ENCODE measurements around the gene CPD. TPM values are rescaled to one million over a fixed set of nuclear protein-coding genes. Genes with fewer than 3 reads are reported as not detected.
A peak's percentile ranks its signal among the peaks of the same experiment; 100 is the strongest.
"Not testable (repeated sequence)": the region's sequence is repeated elsewhere in the genome, so short reads cannot be mapped to it uniquely, and the experiment has no call there.

The CPD gene
- total RNA-seq, 1 experiment from 2014 or later: 43.6 TPM

GRCh38 chr17:30410627-30411026 is 31.9 kb downstream of the CPD start:
- H3K36me3 ChIP-seq: not testable (repeated sequence)

GRCh38 chr17:30412008-30412496 is 33.3 kb downstream of the CPD start:
- not testable (repeated sequence) for H3K4me1 ChIP-seq (replicated peaks); H3K9me3 ChIP-seq (replicated peaks); DNase-seq (ENCODE audit: low read depth in 1 of 2, low spot score in 2 of 2); H3K27me3 ChIP-seq (replicated peaks); H3K27ac ChIP-seq; H3K36me3 ChIP-seq; H3K4me3 ChIP-seq

More at GRCh38 chr17:30410627-30411026, 31.9 kb downstream of the CPD start:
- H3K27ac ChIP-seq; DNase-seq (ENCODE audit: low read depth in 1 of 2, low spot score in 2 of 2); H3K4me1 ChIP-seq (replicated peaks); H3K27me3 ChIP-seq (replicated peaks); H3K9me3 ChIP-seq (replicated peaks); H3K4me3 ChIP-seq: not testable (repeated sequence)

- H3K27ac ChIP-seq: no peak overlapping the region
- DNase-seq (ENCODE audit: low read depth in 1 of 2, low spot score in 2 of 2): no peak
- no peak overlapping the region for H3K4me3 ChIP-seq
- no peaks in the 10 kb centered on the region for H3K27me3 ChIP-seq (replicated peaks)
- no peaks in the 10 kb centered on the region for H3K9me3 ChIP-seq (replicated peaks)
- no peaks in the 10 kb centered on the region for H3K4me1 ChIP-seq (replicated peaks)
- H3K36me3 ChIP-seq: no peaks in the 10 kb centered on the region
These were observed 34.4 kb downstream of the CPD start for GRCh38 chr17:30413109-30413508.

GRCh38 chr17:30414486-30414885 is 35.8 kb downstream of the CPD start:
- DNase-seq (ENCODE audit: low read depth in 1 of 2, low spot score in 2 of 2): no peak

GRCh38 chr17:30415491-30415890 is 36.8 kb downstream of the CPD start:
- no peaks in the 10 kb centered on the region for H3K4me1 ChIP-seq (replicated peaks)
- H3K4me3 ChIP-seq: no peak overlapping the region
- H3K9me3 ChIP-seq (replicated peaks): no peaks in the 10 kb centered on the region
- H3K36me3 ChIP-seq: no peaks in the 10 kb centered on the region
- no peaks in the 10 kb centered on the region for H3K27me3 ChIP-seq (replicated peaks)
- no peak for DNase-seq (ENCODE audit: low read depth in 1 of 2, low spot score in 2 of 2)
- H3K27ac ChIP-seq: no peak overlapping the region

More at GRCh38 chr17:30414486-30414885, 35.8 kb downstream of the CPD start:
- Histone ChIP-seq H3K9me3 (replicated peaks) (no peaks in the 10 kb centered on the region), H3K4me3 (no peak overlapping the region), H3K27ac (no peak overlapping the region), H3K36me3 (no peaks in the 10 kb centered on the region), H3K4me1 (replicated peaks) (no peaks in the 10 kb centered on the region), H3K27me3 (replicated peaks) (no peaks in the 10 kb centered on the region)

GRCh38 chr17:30418070-30418469 is 39.3 kb downstream of the CPD start:
- not testable (repeated sequence) for DNase-seq (ENCODE audit: low read depth in 1 of 2, low spot score in 2 of 2); H3K4me3 ChIP-seq; H3K36me3 ChIP-seq; H3K27ac ChIP-seq; H3K27me3 ChIP-seq (replicated peaks); H3K4me1 ChIP-seq (replicated peaks); H3K9me3 ChIP-seq (replicated peaks)

GRCh38 chr17:30421592-30421991 is 42.9 kb downstream of the CPD start:
- Histone ChIP-seq H3K27ac (no peak overlapping the region), H3K27me3 (replicated peaks) (no peaks in the 10 kb centered on the region), H3K4me3 (no peak overlapping the region), H3K36me3 (peaks cover 21% of the 10 kb centered on the region; the same call in 1 of the 2 replicates), H3K4me1 (replicated peaks) (no peaks in the 10 kb centered on the region), H3K9me3 (replicated peaks) (no peaks in the 10 kb centered on the region)
- no peak for DNase-seq (ENCODE audit: low read depth in 1 of 2, low spot score in 2 of 2)

- DNase-seq (ENCODE audit: low read depth in 1 of 2, low spot score in 2 of 2): no peak
- Histone ChIP-seq H3K4me1 (replicated peaks) (no peaks in the 10 kb centered on the region), H3K27me3 (replicated peaks) (no peaks in the 10 kb centered on the region), H3K27ac (no peak overlapping the region), H3K4me3 (no peak overlapping the region), H3K9me3 (replicated peaks) (no peaks in the 10 kb centered on the region), H3K36me3 (peaks cover 21% of the 10 kb centered on the region; the same call in 1 of the 2 replicates)
These were observed 43.4 kb downstream of the CPD start for GRCh38 chr17:30422171-30422570.

- Histone ChIP-seq H3K27ac (no peak overlapping the region), H3K4me3 (no peak overlapping the region), H3K9me3 (replicated peaks) (no peaks in the 10 kb centered on the region), H3K36me3 (peaks cover 24% of the 10 kb centered on the region), H3K4me1 (replicated peaks) (no peaks in the 10 kb centered on the region), H3K27me3 (replicated peaks) (no peaks in the 10 kb centered on the region)
- no peak for DNase-seq (ENCODE audit: low read depth in 1 of 2, low spot score in 2 of 2)
These were observed 45.7 kb downstream of the CPD start for GRCh38 chr17:30424471-30424870.

GRCh38 chr17:30426292-30426691 is 47.6 kb downstream of the CPD start:
- Histone ChIP-seq H3K27me3 (replicated peaks) (no peaks in the 10 kb centered on the region), H3K36me3 (peaks cover 24% of the 10 kb centered on the region), H3K27ac (no peak overlapping the region), H3K4me1 (replicated peaks) (no peaks in the 10 kb centered on the region), H3K4me3 (no peak overlapping the region), H3K9me3 (replicated peaks) (no peaks in the 10 kb centered on the region)
- no peak for DNase-seq (ENCODE audit: low read depth in 1 of 2, low spot score in 2 of 2)

GRCh38 chr17:30427611-30428010 is 48.9 kb downstream of the CPD start:
- no peak overlapping the region for H3K4me3 ChIP-seq
- no peaks in the 10 kb centered on the region for H3K4me1 ChIP-seq (replicated peaks)
- no peak for DNase-seq (ENCODE audit: low read depth in 1 of 2, low spot score in 2 of 2)
- H3K27me3 ChIP-seq (replicated peaks): no peaks in the 10 kb centered on the region
- H3K9me3 ChIP-seq (replicated peaks): no peaks in the 10 kb centered on the region
- peaks cover 19% of the 10 kb centered on the region for H3K36me3 ChIP-seq
- no peak overlapping the region for H3K27ac ChIP-seq

GRCh38 chr17:30429155-30429554 is 50.4 kb downstream of the CPD start:
- Histone ChIP-seq H3K27ac (no peak overlapping the region), H3K4me3 (no peak overlapping the region)
- DNase-seq (ENCODE audit: low read depth in 1 of 2, low spot score in 2 of 2): no peak

GRCh38 chr17:30433514-30433913 is 54.8 kb downstream of the CPD start:
- peaks cover 15% of the 10 kb centered on the region for H3K36me3 ChIP-seq
- DNase-seq (ENCODE audit: low read depth in 1 of 2, low spot score in 2 of 2): peak; percentile 28 to 55
- peaks cover 13% of the 10 kb centered on the region for H3K4me1 ChIP-seq (replicated peaks)
- no peaks in the 10 kb centered on the region for H3K27me3 ChIP-seq (replicated peaks)
- no peak overlapping the region for H3K27ac ChIP-seq
- no peaks in the 10 kb centered on the region for H3K9me3 ChIP-seq (replicated peaks)
- no peak overlapping the region for H3K4me3 ChIP-seq

More at GRCh38 chr17:30429155-30429554, 50.4 kb downstream of the CPD start:
- Histone ChIP-seq H3K9me3 (replicated peaks) (no peaks in the 10 kb centered on the region), H3K27me3 (replicated peaks) (no peaks in the 10 kb centered on the region), H3K36me3 (peaks cover 12% of the 10 kb centered on the region), H3K4me1 (replicated peaks) (peaks cover 6% of the 10 kb centered on the region; the same call in 1 of the 2 replicates)

GRCh38 chr17:30436729-30437128 is 58.0 kb downstream of the CPD start:
- DNase-seq (ENCODE audit: low read depth in 1 of 2, low spot score in 2 of 2): no peak
- no peaks in the 10 kb centered on the region for H3K27me3 ChIP-seq (replicated peaks)
- no peak overlapping the region for H3K4me3 ChIP-seq
- H3K4me1 ChIP-seq (replicated peaks): peaks cover 13% of the 10 kb centered on the region
- H3K9me3 ChIP-seq (replicated peaks): no peaks in the 10 kb centered on the region
- H3K27ac ChIP-seq: no peak overlapping the region
- H3K36me3 ChIP-seq: peaks cover 15% of the 10 kb centered on the region

GRCh38 chr17:30443721-30444120 is 65.0 kb downstream of the CPD start:
- H3K27me3 ChIP-seq (replicated peaks): no peaks in the 10 kb centered on the region
- H3K9me3 ChIP-seq (replicated peaks): no peaks in the 10 kb centered on the region
- H3K4me1 ChIP-seq (replicated peaks): no peaks in the 10 kb centered on the region
- no peak overlapping the region for H3K4me3 ChIP-seq
- H3K36me3 ChIP-seq: 0 out of 2 replicates have a peak, but pooled peaks cover 6% of the 10 kb centered on the region
- H3K27ac ChIP-seq: no peak overlapping the region
- no peak for DNase-seq (ENCODE audit: low read depth in 1 of 2, low spot score in 2 of 2)
